HG02623 (cell line): Measurements from ENCODE around the gene COX6B2.
"Not testable (repeated sequence)": the region's sequence is repeated elsewhere in the genome, so short reads cannot be mapped to it uniquely, and the experiment has no call there.

ENCODE experiments used
- ATAC-seq: cut with Tn5 transposase; IDR thresholded peaks from one replicate; pipeline ENCODE4 v1.9.1; 2021; ENCODE audit warnings: moderate library complexity; ENCODE audit not compliant: unreplicated experiment

Gene COX6B2, protein sequence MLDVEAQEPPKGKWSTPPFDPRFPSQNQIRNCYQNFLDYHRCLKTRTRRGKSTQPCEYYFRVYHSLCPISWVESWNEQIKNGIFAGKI

DNA sequence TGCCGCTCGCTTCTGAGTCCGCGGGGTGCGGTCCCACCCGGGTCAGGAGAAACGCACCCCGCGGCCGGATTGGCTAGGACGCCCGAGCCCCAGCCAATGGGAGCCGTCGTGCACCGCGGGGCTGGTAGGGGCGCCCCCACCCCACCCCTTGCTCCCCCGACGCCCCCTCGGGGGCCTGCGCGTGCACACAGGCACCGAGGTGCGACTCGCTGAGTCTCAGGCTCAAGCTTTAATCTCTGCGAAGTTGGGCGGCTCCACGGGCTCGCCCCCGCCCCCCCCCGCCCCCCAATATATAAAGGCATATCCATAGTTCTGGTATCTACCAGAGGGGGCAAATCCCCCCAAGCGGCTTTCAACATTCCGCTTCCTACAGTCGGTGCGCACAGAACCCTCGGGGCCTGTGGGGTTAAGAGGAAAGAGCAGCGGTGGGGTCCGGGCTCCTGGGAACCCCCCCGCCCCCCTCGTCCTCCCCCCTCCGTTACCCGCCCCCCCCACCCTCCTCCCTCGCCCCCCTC, at the start of gene COX6B2:
Gene COX6B2 (minus strand): TSS at position 22 of the 515 bp plus-strand sequence. CDS start 198 bp downstream, outside the sequence.
- ATAC-seq = no peak

DNA sequence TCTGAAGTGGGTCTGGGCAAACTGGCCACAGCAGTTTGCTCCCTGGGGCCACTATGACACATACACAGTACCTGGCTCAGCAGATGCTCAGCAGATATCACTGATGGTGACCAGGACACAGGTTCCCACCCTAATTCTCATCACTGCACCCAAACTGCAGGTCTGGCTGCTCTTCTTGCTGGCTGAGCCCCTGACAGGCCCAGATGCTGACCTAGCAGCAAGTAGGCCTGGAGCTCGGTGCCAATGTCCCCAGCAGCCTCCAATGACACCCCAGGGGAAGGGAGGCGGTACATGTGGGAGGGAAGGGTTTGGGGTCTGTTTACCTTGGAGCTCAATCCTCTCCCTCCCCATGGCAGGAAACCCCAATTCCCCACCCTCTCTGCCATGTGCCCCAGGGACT, 48.0 kb upstream of the COX6B2 start:
- ATAC-seq = no peak

DNA sequence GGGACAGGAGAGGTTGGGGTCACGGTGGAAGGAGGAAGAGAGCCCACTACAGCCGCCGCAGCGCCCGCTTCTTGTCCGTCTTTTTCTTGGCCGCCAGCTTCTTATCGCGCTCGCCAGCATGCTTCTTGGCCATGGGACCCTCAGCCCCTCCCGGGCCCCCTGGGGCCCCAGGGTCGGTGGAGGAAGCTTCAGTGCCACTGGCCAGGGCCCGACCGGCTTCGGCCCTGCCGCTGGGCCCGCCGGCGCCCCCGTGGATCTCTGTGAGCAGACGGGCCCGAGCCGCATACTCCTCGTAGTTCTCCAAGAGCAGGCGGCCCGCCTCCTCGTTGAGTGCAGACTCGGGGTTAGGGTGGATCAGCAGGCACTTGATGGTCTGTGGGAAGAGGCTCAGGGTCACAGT, 46.9 kb upstream of the COX6B2 start:
- ATAC-seq = not testable (repeated sequence)

DNA sequence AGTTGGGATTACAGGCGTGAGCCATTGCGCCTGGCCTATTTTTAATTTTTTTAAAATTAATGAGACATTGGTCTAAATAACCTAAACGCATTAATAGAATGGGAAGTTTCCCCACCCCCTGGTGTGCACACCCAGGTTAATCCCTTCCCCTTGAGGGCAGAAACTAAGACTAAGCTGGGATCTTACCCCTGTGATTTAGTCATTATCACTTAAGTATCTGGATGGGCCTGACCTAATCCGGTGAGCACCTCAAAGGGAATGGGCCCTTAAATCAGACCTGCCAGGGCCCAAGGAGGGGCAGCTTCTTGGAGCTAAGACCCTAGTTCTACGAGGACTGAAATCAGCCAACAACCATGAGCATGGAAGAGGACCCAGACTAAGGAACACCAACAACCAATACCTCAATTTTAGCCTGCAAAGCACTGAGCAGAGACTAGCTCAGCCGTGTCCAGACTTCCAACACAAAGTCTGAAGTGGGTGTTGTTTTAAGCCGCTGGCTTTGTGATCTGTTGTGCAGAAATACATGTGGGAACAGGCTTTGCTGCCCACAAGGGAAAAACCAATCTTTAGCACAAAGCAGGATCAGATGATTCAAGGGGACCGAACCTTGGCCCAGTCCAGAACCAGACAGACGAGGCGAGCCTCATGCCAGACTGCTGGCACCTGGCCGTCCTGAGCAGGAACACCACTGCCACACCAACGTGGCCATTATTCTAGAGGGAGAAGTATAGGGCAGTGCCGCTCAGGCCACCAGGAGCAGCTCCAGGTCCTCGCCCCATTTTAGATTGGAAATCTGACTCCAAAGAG, 46.0 kb upstream of the COX6B2 start:
- ATAC-seq = no peak

DNA sequence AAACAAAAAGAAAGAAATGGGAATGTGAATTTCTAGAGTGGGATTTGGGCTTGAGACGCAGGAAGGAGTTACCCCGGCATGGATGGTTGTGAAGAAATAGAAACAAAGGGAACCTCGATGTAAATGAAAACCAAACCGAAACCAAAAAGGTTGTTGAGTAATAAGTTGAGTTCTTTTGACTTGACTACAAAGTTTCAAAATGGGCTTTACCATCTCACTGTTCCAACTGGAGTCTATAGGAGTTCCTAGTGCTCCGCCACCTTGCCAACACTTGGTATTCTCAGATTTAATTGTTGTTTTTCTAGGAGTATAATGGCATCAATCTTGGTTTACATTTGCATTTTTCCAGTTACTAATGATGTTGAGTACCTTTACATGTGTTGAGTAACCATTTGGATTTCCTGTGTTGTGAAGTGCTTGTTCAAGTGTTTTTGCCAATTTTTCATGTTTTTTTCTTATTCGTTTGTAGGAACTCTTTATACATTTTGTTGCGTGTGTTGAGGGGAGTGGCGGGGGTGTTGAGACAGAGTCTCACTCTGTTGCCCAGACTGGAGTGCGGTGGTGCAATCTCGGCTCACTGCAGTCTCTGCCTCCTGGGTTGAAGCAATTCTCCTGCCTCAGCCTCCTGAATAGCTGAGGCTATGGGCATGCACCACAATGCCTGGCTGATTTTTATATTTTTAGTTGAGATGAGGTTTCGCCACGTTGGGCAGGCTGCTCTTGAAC, 43.8 kb upstream of the COX6B2 start:
- ATAC-seq = no peak

DNA sequence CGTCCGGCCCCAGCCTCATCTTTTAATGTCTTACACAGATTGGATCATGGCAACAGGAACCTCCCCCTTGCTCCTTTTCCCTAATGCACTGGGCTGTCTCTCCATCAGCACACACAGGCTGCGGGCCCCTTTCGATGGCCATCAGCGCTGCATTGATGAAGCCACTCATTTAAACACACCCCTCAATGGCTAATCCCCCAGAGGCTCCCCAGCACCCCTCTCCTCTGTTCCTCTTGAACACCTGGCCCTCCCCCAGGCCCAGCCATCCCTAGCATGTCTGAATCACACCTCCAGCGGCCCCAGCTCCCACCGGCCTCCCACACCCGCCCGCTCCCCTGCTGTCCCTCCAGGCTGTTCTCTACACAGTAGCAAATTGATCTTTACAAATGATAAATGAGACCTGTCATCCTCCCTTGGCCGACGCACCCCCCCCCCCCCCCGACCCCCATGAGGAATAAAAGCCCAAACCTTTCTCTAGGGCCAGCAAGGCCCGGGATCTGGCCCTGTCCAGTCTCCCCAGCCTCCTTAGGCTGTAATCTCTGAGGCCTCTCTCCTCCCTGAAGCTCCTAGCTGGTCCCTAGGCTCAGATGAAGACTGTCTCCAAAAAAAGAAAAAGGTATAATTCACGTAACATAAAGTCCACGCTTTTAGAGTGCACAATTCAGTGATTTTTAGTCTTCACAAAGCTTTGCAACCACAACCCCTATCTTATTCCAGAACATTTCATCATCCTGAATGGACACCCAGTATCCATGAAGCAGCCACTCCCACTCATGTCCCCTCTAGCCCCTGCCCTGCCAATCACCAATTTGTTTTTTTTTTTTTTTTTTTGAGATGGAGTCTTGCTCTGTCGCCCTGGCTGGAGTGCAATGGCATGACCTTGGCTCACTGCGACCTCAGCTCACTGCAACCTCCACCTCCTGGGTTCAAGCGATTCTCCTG, 38.6 kb upstream of the COX6B2 start:
- no peak for ATAC-seq

DNA sequence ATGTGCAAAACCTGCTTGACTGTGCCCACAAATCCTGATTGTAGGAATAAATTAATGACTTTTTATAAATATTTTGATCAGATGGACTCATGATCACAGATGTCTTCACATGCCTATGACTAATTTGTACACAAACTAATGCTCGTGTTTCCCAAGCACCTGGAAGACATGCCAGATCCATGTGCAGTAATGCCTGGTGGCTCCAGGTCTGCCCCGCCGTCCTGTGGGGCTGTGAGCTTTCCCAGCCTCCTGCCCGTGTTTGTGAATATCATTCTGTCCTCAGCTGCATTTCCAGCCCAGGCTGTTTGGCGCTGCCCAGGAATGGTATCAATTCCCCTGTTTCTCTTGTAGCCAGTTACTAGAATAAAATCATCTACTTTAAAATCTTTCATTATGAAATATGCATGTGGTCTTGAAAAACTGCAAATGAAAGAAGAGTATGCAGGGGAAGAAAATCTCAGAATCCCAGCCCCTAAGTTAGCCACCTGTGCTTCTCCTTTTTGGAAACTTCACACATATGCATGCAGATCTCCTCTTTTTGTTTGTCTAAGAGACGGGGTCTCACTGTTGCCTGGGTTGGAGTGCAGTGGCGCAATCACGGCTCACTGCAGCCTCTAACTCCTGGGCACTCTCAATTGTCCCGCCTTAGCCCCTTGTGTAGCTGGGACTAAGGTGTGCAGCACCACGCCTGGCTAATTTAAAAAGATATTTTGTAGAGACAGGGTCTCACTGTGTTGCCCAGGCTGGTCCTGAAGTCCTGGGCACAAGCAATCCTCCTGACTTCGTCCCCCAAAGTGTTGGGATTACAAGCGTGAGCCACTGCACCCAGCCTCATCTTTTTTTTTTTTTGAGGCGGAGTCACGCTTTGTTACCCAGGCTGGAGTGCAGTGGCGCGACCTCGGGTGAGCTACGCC, 37.4 kb upstream of the COX6B2 start:
- no peak for ATAC-seq

DNA sequence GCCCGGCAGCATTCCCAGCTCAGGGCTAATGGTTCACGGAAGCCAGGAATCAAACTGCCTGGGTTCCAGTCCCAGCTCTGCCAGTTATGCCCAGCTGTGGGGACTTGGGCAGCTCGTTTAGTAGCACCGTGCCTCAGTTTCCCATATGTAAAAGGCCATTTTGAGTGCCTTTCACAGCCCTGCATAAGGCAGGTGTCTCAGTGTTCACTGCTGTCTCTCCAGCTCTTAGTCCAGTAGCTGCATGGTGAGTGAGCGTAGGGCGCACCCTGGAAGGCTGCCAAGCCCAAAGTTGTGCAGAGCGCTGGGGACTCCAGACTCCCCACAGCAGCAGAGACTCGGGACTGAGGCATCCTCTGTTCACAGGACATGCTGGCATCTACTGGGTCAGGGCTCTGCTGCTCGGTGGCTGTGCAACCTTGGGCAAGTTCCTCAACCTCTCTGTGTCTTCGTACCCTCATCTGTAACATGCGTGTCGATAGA, 36.7 kb upstream of the COX6B2 start:
- no peak for ATAC-seq

DNA sequence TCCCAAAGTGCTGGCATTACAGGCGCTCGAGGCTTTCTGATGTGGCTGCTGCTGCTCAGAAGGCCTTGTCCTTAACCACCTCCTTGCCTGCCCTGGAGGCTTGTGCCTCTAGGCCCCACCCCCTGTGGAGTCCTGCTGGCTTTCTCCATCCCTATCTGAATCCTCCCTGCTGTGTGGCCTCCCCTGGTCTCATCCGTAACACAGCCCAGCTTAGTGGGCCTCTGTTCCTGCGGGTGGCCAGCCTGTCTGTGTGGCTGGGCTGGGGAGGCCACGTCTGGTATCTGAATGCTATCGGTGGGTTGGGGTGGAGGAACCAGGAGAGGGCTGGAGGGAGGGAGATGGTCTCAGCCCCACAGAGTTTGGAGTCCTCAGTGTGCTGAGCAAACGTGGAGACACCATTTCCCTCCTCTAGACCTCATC, 36.0 kb upstream of the COX6B2 start:
- no peak for ATAC-seq

DNA sequence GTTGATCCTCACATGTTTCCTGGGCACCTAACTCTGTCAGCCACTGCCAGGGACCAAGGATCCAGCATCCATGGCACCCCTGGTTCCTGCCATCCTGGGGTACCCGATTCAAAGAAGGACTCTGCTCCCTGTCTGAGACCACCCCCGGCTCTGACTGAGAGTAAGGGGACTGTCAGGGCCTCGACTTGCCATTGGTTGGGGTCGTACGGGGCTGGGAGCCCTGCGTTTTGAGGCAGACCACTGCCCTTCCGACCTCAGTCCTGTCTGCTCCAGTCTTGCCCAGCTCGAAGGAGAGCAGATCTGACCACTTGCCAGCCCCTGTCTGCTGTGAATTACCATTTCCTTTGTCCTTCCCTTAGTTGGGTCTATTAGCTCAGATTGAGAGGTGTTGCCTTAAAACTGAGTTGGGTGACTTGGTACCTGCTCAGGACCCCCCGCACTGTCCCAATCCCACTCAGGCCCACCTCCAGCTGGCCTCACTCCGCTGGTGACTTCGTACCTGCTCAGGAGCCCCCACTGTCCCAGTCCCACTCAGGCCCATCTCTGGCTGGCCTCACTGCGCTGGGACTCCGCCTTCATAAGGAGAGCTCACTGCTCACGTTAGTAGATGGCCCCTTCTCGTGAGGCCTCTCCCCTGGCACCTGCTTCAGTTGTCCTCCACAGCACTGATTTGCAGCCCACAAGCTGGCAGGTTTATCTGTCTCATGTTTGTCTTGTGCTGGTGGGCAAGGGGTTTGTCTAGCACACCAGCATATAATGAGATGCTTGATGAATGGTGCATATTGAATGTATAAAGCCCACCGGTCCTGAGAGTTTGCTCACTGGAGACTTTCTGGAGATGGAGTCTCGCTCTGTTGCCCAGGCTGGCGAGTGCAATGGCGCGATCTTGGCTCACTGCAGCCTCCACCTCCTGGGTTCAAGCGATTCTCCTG, 35.1 kb upstream of the COX6B2 start:
- ATAC-seq = no peak

DNA sequence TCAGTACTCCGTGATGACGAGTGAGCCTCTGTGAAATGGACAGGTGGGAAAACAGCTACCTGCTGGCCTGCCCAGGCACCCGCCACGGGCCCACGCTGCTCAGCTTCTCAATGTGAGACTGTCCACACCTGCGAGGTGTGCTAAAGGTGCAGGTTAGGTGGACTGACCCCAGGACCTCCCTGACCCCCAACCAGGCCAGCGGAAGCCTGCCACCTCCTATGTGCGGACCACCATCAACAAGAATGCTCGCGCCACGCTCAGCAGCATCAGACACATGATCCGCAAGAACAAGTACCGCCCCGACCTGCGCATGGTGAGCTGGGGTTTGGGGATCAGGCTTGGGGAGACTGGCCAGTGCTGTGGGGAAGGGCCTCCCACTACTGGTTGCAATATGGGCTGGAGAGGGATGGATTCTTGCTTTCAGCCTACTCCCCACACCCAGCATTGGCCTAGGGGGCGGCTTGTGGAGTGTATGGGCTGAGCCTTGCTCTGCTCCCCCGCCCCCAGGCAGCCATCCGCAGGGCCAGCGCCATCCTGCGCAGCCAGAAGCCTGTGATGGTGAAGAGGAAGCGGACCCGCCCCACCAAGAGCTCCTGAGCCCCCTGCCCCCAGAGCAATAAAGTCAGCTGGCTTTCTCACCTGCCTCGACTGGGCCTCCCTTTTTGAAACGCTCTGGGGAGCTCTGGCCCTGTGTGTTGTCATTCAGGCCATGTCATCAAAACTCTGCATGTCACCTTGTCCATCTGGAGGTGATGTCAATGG, 33.4 kb upstream of the COX6B2 start:
- no peak for ATAC-seq

DNA sequence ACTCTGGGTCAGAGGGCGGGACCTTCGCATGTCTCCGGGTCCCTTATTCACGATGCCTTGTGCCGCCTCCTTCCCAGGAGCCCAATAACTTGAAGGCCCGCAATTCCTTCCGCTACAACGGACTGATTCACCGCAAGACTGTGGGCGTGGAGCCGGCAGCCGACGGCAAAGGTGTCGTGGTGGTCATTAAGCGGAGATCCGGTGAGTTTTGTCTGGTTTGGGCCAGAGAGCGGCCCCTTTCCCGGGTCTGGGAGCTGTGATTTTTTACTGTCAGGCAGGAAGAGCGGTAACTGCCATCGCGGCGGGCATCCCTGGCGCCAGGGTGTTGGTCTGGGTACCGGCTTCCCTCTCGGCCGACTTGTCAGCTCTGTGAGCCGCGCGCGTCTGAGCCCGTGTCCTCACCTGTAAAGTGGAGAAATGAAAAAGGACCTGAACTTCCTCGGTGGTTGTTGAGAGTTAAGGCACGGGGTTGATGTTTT, 32.0 kb upstream of the COX6B2 start:
- ATAC-seq = no peak

DNA sequence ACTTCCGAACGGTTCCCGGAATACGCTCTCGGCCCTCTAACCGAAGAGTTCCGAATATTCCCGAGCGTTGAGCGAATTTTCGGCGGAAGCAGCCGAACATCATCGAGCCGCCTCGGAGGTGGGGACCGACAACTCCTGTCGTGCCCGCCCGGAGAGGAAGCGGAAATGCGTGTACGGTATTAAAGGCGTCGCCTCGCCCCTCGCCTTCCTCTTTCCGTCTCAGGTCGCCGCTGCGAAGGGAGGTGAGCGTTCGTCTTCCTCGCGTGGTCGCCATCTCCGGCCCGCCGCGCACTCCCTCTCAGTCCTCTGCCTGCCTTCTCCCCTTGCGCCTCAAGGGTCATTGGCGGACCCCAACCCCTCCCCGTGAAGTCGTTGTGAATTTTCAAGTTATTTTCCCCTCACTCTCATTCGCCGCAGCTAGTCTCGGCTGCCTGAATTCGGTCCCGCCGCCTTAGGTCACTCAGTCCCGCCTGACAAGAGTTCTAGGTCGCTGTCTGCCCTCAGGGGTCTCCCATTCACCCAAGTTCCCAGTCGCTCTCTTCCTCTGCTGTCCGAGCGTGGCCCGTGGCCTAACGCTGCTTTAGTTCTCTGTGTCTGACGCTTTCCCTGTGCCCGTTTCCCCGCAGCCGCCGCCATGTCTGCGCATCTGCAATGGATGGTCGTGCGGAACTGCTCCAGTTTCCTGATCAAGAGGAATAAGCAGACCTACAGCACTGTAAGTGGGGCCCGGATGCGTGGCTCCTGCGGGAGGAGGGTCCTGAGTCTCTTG, 31.4 kb upstream of the COX6B2 start, which contains the start of gene RPL28:
Gene RPL28 (plus strand): TSS at position 209 of the 769 bp plus-strand sequence. CDS start 426 bp downstream, at position 635.
- peak; percentile 57 for ATAC-seq

DNA sequence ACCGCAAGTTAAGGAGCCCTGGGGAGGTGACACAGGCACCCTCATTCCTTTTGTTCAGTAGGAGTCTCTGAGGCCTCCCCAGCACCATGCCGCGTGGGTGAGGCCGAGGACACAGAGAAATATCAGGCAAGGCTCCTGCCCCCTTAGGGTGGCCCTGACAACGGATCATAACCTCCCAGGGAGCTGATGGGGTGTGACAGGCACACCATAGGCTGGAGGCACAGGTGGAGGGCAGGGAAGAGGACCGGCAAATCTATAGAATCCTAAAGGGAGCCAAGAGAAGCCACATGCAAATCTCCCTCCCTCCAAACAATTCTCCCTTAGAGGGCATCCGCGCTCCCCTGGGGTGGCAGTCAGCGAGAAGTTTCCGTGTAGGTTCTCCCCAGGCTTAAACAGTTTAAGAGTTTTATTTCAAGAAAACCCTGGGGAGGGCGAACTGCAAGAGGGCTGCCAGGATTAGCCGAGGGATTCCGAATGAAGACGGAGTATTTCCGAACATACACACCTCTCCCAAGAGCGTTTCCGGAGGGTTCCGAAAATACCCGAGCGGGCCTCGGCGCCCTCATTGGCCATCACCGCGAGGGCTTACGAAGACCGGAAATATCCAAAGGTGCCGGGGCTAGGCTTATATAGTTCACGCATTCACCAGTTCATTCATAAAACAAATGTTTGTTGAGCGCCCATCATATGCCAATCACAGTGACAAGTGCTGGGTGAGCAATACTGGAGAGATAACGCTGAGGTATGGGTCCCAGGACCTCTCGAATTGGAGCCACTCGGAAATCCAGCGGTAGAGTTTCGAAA, 30.6 kb upstream of the COX6B2 start:
- peak; percentile 37 for ATAC-seq

DNA sequence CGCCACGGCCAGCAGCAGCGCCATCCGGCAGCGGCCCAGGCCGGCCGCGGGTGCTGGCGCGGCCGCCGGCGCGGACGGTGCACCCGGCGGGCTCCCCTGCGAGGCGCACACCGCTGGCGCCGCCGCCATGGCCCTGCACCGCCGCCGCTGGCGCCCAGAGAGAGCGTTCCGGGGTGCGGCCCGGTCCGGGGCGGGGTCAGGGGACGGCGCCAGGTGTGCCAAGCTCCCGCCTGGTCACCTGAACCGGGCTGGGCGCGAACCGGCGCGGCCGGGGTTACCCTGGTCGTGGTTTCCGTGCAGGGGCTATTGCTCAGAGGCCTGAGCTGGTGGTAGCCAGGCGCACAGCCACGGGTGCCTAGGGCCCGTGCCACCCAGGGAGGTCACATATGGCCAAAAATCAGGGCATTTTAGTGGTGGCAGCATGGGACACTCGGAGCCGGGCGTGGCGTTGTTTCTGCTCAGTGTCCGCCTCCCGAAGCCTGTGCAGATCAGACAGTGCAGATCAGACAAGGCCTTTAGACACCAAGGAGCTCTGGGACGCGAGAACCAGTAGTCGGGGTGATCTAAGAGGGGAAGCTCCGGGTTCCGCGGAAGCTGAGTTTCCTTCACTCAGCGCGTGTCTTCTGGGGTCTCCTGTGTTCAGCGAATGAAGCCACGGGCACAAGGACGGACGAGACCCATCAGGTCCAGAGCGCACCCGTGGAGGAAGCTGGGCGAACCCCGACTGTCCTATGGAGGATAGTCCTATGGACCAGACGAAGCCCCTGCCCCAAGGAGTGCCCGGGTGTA, 29.8 kb upstream of the COX6B2 start, which contains the start of gene TMEM238:
Gene TMEM238 (minus strand): TSS at position 162 of the 789 bp plus-strand sequence. CDS start 33 bp downstream, at position 129.
- no peak for ATAC-seq
